Cerebellar nuclear complex (tissue), 1 donor: ENCODE measurements around the gene CHFR.
"Not testable (repeated sequence)": the region's sequence is repeated elsewhere in the genome, so short reads cannot be mapped to it uniquely, and the experiment has no call there.

Source experiments
- DNase-seq, 2 experiments: peaks; one replicate each; lab custom pipeline; 2025; lab: John Stamatoyannopoulos, UW

CHFR gene

GRCh38 chr12:132840536-132840935, 46.9 kb downstream of the CHFR start:
- no peak for DNase-seq

DNA sequence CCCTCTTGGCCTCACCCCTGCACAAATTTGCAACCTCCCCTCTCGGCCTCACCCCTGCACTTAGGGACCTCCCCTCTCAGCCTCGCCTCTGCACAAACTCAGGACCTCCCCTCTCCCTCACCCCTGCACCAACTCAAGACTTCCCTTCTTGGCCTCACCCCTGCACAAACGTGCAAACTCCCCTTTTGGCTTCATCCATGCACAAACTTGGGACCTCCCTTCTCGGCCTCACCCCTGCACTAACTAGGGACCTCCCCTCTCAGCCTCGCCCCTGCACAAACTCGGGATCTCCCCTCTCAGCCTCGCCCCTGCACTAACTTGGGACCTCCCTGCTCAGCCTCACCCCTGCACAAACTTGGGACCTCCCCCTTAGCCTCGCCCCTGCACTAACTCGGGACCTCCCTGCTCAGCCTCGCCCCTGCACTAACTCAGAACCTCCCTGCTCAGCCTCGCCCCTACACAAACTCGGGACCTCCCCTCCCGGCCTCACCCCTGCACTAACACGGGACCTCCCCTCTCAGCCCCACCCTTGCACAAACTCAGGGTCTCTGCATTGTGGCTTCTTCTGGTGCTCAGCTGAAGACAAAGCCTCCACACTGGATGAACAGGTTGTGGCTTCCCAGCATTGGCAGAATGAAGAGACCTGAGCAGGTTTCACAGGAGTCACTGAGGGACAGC, 47.7 kb downstream of the CHFR start:
- no peak for DNase-seq

GRCh38 chr12:132838410-132839080, 48.9 kb downstream of the CHFR start:
- no peak for DNase-seq

- DNase-seq: peak in 1 of 2 experiments; percentile 25
Measured at GRCh38 chr12:132837693-132838409, 49.6 kb downstream of the CHFR start.

DNA sequence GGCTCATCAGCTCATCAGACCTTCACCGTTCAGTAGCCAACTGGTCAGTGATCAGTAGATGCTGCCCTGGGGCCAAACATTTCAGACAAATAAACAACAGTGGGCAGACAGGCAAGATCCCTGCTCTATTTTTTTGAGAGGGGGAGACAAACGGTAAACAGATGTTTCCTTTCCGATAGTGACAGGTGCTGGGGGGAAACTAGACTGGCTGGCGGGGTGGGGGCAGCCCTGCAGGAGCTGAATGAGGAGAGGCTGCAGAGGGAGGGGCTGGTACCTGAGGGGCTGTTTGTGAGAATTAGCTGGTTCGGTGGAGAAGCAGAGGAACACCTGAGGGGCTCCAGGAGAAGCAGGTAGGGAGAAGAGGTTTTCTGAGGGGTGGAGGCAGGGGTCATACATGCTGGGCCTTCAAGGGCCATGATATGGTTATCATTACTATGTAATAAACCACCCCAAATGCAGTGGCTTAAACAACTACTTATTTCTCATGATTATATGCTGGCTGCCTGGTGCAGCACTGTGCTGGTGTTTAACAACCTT, 50.5 kb downstream of the CHFR start:
- peak in 1 of 2 experiments; percentile 15 for DNase-seq

DNA sequence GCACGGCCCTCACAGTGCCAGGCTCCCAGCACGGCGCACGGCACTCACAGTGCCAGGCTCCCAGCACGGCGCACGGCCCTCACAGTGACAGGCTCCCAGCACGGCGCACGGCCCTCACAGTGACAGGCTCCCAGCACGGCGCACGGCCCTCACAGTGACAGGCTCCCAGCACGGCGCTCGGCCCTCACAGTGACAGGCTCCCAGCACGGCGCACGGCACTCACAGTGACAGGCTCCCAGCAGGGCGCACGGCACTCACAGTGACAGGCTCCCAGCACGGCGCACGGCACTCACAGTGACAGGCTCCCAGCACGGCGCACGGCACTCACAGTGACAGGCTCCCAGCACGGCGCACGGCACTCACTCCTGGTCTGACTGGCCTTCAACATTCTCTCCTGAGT, 51.2 kb downstream of the CHFR start:
- not testable (repeated sequence) for DNase-seq

DNA sequence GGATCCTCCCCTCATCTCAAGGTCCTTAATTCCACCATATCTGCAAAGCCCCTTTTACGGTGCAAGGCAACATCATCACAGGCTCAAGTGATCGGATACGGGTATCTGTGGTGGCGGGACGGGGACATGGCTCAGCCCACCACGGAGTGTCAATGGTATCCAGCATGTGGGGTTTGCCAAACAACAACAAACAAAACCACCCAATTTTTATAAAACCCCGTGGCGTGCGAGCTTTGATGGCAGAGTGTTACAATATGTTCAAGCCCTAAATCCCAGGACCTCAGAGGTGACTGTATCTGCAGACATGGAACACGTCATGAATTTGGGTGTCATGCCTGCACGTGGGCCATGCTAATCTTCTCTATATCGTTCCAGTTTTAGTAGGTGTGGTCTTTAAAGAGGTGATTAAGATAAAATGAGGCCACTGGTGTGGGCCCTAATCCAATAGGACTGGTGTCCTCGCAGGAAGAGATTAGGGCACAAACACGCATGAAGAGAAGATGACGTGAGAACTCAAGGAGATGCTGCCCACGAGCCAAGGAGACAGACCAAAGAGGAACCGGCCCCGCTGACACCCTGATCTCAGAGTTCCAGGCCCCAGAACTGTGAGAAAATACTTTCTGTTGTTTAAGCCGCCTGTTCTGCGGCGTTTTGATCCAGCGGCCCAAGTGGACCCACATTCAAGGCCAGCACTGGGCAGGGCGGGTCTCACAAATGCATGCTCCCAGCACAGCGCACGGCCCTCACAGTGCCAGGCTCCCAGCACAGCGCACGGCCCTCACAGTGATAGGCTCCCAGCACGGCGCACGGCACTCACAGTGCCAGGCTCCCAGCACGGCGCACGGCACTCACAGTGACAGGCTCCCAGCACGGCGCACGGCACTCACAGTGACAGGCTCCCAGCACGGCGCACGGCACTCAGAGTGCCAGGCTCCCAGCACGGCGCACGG, 52.1 kb downstream of the CHFR start:
- DNase-seq: no peak

DNA sequence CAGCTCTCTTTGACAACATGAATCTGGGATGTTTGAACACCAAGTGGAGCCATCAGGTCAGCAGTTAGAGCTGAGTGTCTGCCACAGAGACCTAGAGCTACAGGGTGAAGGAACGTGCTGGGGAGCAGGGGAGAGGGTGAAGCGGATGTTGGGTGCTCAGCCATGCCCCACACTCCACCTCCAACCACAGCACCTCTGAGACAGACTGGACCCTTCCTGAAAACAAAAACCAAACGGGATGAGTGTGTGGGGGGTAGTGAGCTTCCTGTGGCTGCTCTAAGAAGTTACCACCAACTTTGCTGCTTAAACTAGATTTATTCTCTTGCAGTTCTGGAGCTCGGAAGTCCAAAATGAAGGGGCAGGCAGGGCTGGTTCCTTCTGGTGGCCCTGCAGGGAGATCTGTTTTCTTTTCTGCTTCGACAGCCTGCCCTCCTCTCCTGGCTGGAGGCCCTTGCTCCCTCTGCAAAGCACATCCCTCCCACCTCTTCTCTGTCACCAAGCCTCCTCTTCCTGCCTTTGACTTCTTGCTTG, 53.2 kb downstream of the CHFR start:
- DNase-seq: no peak

DNA sequence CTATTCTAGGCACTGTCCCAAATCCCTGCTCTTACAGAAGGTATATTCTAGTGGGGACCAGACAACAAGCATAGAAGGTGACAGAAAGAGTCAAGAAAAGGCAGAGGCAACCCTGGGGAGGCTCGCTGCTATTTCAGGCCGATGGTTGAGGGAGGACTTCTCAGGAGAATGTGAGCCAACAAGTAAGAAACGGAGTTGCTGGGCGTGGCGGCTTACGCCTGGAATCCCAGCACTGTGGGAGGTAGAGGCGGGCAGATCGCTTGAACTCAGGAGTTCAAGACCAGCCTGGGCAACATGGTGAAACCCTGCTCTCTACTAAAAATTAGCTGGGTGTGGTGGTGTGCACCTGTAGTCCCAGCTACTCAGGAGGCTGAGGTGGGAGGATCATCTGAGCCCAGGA, 54.1 kb downstream of the CHFR start:
- DNase-seq: no peak

- DNase-seq: no peak
Measured at GRCh38 chr12:132831771-132832170, 55.6 kb downstream of the CHFR start.

GRCh38 chr12:132828706-132829534, 58.5 kb downstream of the CHFR start, which contains the start of gene GOLGA3:
Gene GOLGA3 (minus strand): TSS chr12:132828869. CDS start chr12:132822128, 6,741 bp downstream.
- no peak for DNase-seq

GRCh38 chr12:132827763-132828703, 59.4 kb downstream of the CHFR start:
- no peak for DNase-seq

GRCh38 chr12:132825861-132826260, 61.5 kb downstream of the CHFR start:
- DNase-seq: no peak

DNA sequence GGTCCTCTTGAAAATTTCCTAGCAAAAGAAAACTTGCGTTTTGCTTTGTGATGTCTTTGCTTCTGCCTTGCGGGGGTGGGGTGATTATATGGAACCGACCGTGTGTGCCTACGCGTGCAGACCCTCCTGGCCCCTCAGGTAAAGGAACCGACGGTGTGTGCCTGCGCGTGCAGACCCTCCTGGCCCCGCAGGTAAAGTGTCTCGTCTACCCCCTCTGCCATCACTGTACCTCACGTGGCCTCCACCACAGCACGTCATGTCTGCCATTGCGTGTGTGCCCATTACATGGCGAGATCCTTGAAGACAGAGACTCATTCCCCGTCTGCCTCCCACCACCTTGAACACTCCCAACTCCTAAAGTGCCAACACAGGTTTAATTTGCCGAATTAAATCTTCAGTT, 62.3 kb downstream of the CHFR start:
- DNase-seq: no peak

- no peak for DNase-seq
Measured at GRCh38 chr12:132824053-132824452, 63.4 kb downstream of the CHFR start.

DNA sequence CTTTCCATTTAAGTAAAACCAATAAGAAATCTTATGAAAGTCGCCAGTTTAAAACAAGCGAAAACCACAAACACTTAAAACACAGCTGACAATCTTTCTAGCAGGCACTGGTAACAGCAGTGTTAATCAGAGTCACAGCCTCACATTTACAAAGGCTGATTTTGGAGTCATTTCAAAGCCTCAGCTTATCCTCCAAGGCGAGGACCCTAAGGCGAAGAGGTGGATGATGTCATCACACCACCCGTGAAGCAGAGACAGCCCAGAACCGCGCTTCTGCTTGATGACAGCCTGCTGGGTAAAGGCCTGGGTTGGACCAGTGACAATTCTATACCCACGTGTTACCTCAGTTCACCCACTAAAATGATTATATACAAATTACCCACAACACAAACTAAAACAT, 68.8 kb downstream of the CHFR start:
- DNase-seq: no peak

GRCh38 chr12:132814232-132814631, 73.2 kb downstream of the CHFR start:
- no peak for DNase-seq

- DNase-seq: no peak
Measured at GRCh38 chr12:132813443-132813842, 74.0 kb downstream of the CHFR start.

DNA sequence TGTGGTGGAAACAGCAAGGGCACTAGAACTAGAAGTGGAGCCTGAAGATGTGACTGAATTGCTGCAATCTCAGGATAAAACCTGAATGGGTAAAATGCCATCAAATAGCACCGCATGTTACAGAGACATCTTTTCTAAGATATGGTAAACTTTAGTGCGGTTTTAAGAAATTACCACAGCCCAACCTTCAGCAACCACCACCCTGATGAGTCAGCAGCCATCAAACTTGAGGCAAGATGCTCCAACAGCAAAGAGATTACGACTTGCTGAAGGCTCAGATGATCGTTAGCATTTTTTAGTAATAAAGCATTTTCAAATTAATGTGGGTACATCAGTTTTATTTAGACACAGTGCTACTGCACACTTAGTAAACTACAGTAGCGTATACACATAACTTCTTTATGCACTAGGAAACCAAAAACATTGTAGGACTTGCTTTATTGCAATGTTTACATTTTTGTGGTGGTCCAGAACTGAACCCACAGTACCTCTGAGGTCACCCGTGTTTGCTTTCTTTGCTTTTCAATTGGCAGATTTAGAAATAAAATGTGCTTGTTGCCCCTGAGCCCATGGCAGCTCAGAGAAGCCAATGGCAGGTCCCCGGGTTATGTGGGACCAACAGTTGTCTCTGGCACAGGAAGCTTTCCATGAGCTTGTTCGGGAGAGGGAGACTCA, 74.6 kb downstream of the CHFR start:
- no peak for DNase-seq
